Mononuclear cell (primary cell): ENCODE measurements around the gene ATG4D. TPM values are rescaled to one million over a fixed set of nuclear protein-coding genes. Genes with fewer than 3 reads are reported as not detected.
"Not testable (repeated sequence)": the region's sequence is repeated elsewhere in the genome, so short reads cannot be mapped to it uniquely, and the experiment has no call there.

Source experiments
- H3K27me3 ChIP-seq: 2 replicates; pipeline ENCODE4 v1.6.0; 2011; ENCODE audit warnings: low read length, control low read depth; ENCODE audit not compliant: insufficient read depth
- H3K4me1 ChIP-seq: 2 replicates; pipeline ENCODE4 v1.5.1; 2011; ENCODE audit warnings: mild to moderate bottlenecking, low read length, control low read depth; ENCODE audit not compliant: insufficient read depth
- H3K4me3 ChIP-seq: 2 replicates; pipeline ENCODE4 v1.5.1; 2011; ENCODE audit warnings: mild to moderate bottlenecking, low read length, moderate library complexity
- H3K9me3 ChIP-seq: 2 replicates; pipeline ENCODE4 v1.5.1; 2011; ENCODE audit warnings: low read depth, mild to moderate bottlenecking, control low read depth, low read length
- total RNA-seq: library from RNA; depleted of rRNA; stranded (reverse); fragments of >200 nt; gene quantifications from one replicate; pipeline ENCODE4 v1.2.3, GENCODE V29; 2012

ATG4D gene
- total RNA-seq, 1 donor = 30.7 TPM

DNA sequence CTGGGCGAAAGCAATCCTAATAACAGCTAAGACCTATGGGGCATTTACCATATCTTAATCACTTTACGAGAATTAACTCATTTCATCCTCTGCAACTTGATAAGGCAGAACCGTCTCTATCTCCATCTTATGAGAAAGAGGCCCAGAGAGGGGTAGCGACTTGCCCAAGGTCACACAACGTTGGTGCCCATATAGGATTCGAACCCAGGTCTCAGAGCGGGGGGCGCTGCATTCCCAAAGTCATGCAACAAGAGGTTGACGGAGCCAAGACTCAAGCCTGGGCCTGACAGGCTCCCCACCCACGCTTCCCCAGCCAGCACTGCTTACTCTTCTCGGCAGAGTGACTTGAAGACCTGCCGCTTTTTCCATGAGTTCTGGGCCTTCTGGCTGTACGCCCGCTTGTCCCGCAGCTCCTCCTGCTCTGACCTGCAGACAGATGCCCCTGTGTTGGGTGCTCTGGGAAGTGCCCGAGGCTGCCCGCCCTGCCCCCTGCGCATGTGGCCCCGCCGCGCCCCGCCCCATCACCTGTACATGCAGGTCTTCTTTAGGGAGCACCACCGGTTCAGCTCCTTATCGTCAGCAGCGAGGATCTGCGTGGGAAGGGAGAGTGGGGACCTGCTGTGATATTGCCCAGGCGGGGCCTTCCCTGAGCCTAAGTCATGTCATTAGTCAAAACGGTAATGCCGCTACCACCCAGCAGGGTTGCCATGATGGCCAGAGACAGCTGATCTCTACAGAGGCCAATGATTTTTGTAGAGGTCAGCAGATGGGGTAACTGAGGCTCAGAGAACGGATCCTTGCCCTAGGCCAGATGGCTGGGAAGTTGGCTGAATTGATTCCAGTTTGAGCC lies 11.3 kb downstream of the ATG4D start:
- no peak overlapping the region for H3K4me3 ChIP-seq
- no peaks in the 10 kb centered on the region for H3K9me3 ChIP-seq
- no peaks in the 10 kb centered on the region for H3K27me3 ChIP-seq
- peaks cover 47% of the 10 kb centered on the region for H3K4me1 ChIP-seq

- H3K4me1 ChIP-seq = peaks cover 47% of the 10 kb centered on the region
- no peaks in the 10 kb centered on the region for H3K27me3 ChIP-seq
- no peak overlapping the region for H3K4me3 ChIP-seq
- no peaks in the 10 kb centered on the region for H3K9me3 ChIP-seq
Measured at GRCh38 chr19:10555610-10555973, 11.9 kb downstream of the ATG4D start.

- no peaks in the 10 kb centered on the region for H3K9me3 ChIP-seq
- H3K4me3 ChIP-seq = no peak overlapping the region
- H3K27me3 ChIP-seq = no peaks in the 10 kb centered on the region
- H3K4me1 ChIP-seq = peaks cover 38% of the 10 kb centered on the region
Measured at GRCh38 chr19:10557603-10558197, 14.0 kb downstream of the ATG4D start.

DNA sequence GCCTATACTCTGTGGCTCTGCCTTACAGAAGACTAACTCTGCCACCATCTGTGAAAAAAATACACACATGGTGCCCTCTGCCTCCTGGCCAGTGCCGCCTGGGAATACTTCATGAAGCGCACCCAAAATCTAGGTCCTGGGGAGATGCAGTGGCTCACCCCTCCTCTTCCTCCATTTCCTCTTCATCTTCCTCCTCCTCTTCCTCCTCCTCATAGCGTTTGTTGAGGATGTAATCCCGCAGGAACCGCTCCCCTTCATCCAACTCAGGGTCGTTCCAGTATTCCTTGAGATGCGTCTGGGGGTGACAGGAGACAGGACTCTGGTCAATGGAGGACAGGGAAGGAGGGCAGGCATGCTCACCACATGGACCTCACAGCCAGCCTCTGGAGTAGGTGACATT lies 16.4 kb downstream of the ATG4D start:
- no peaks in the 10 kb centered on the region for H3K9me3 ChIP-seq
- no peaks in the 10 kb centered on the region for H3K27me3 ChIP-seq
- no peak overlapping the region for H3K4me3 ChIP-seq
- peaks cover 26% of the 10 kb centered on the region for H3K4me1 ChIP-seq

- Histone ChIP-seq H3K4me1 (peaks cover 31% of the 10 kb centered on the region), H3K4me3 (no peak overlapping the region), H3K9me3 (no peaks in the 10 kb centered on the region), H3K27me3 (no peaks in the 10 kb centered on the region)
Measured at GRCh38 chr19:10562609-10563008, 18.9 kb downstream of the ATG4D start.

- H3K9me3 ChIP-seq = no peaks in the 10 kb centered on the region
- H3K27me3 ChIP-seq = no peaks in the 10 kb centered on the region
- H3K4me1 ChIP-seq = peaks cover 44% of the 10 kb centered on the region
- peak overlapping the region; percentile 97 for H3K4me3 ChIP-seq
Measured at GRCh38 chr19:10565028-10565566, 21.4 kb downstream of the ATG4D start.

- peaks cover 44% of the 10 kb centered on the region for H3K4me1 ChIP-seq
- H3K27me3 ChIP-seq = no peaks in the 10 kb centered on the region
- peak within 1 kb of the TSS; percentile 97 for H3K4me3 ChIP-seq
Measured at GRCh38 chr19:10565567-10566407, 22.1 kb downstream of the ATG4D start, which contains the start of gene KRI1. Gene KRI1 (minus strand): TSS chr19:10566010. CDS start chr19:10565999, 11 bp downstream.

DNA sequence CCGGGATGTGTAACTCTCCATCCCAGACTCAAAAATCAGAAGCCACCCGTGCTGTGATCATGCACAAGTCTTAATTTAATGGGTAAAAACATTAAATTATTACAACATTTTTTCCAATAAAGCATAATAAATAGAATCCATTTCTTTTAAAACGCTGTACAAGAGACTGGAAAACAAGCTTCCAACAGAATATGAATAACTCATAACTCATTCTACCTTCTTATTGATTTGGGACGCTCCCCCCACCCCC lies 22.6 kb downstream of the ATG4D start:
- H3K27me3 ChIP-seq = no peaks in the 10 kb centered on the region
- no peaks in the 10 kb centered on the region for H3K9me3 ChIP-seq
- H3K4me3 ChIP-seq = peak overlapping the region; percentile 97
- peaks cover 44% of the 10 kb centered on the region for H3K4me1 ChIP-seq

More at GRCh38 chr19:10565567-10566407, 22.1 kb downstream of the ATG4D start, which contains the start of gene KRI1:
- no peaks in the 10 kb centered on the region for H3K9me3 ChIP-seq

GRCh38 chr19:10566658-10567410 lies 23.1 kb downstream of the ATG4D start:
- Histone ChIP-seq H3K9me3 (no peaks in the 10 kb centered on the region), H3K4me1 (peaks cover 44% of the 10 kb centered on the region), H3K27me3 (no peaks in the 10 kb centered on the region), H3K4me3 (peak overlapping the region; percentile 97)

GRCh38 chr19:10567656-10568055 lies 24.0 kb downstream of the ATG4D start:
- H3K4me3 ChIP-seq = peak overlapping the region; percentile 97
- H3K27me3 ChIP-seq = no peaks in the 10 kb centered on the region
- peaks cover 52% of the 10 kb centered on the region for H3K4me1 ChIP-seq
- no peaks in the 10 kb centered on the region for H3K9me3 ChIP-seq

GRCh38 chr19:10568062-10568825 lies 24.5 kb downstream of the ATG4D start:
- Histone ChIP-seq H3K4me3 (peak overlapping the region; percentile 97), H3K9me3 (no peaks in the 10 kb centered on the region), H3K4me1 (peaks cover 52% of the 10 kb centered on the region)

GRCh38 chr19:10568826-10569651 lies 25.3 kb downstream of the ATG4D start, which contains the start of gene CDKN2D:
Gene CDKN2D (minus strand): TSS chr19:10568979. CDS start chr19:10568653, 326 bp downstream.
- Histone ChIP-seq H3K9me3 (no peaks in the 10 kb centered on the region), H3K27me3 (no peaks in the 10 kb centered on the region), H3K4me1 (peaks cover 51% of the 10 kb centered on the region), H3K4me3 (peak within 1 kb of the TSS; percentile 97)

More at GRCh38 chr19:10568062-10568825, 24.5 kb downstream of the ATG4D start:
- H3K27me3 ChIP-seq = no peaks in the 10 kb centered on the region

DNA sequence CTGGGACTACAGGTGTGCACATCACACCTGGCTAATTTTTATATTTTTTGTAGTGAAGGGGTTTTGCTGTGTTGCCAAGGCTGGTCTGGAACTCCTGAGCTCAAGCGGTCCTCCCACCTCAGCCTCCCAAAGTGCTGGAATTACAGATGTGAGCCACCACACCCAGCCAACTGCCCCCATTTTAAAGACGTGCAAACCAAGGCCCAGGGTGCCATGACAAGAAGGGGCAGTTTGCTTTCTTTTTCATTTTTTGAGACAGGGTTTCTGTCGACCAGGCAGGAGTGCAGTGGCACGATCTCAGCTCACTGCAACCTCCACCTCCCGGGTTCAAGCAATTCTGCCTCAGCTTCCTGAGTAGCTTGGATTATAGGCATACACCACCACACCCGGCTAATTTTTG lies 30.1 kb downstream of the ATG4D start:
- not testable (repeated sequence) for H3K4me3 ChIP-seq, H3K27me3 ChIP-seq

More for the DNA sequence above, 30.1 kb downstream of the ATG4D start:
- H3K4me1 ChIP-seq = peaks cover 19% of the 10 kb centered on the region
- not testable (repeated sequence) for H3K9me3 ChIP-seq
